NCI-H1105 (cell line): ENCODE measurements around the gene ARHGEF18.
A peak's percentile ranks its signal among the peaks of the same experiment; 100 is the strongest.

ENCODE experiments used
- DNase-seq: peaks from one replicate; lab custom pipeline; 2025; lab: John Stamatoyannopoulos, UW

Gene ARHGEF18

DNA sequence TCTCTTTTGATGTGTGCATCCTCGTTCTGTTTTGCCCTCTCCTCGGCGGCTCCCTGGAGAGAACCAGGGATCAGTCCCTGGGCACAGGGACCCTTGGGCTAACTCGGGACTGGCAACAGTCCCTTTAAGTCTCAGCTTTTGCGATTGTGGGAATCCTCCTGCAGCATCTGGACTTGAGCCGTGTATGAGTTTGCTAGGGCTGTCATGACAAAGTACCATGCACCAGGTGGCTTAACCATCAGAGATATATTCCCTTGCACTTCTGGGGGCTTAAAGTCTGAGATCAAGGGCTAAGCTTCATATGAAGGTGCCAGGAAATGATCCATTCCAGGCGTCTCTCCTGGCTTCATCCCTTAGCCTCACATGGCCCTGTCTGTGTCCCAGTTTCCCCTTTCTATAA lies 34.5 kb downstream of the ARHGEF18 start:
- no peak for DNase-seq

DNA sequence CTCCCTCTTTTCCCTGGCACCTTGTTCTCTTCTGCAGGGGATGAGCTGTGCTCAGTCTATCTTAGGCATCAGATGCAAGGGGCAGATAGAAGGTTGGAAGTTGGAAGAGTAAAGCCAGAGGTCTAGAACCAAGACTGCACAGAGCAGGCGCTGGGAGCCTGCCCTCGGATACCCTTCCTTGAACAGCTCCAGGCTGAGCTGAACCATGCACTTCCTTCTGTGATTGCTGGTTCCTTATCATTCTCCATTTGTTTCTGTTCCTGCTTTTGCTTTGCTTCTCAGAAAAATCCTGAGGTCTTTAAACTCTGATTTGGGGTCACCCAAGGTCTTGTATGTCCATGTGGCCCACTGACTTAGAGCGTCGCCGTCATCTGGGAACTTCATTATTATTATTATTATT lies 36.3 kb downstream of the ARHGEF18 start:
- no peak for DNase-seq

DNA sequence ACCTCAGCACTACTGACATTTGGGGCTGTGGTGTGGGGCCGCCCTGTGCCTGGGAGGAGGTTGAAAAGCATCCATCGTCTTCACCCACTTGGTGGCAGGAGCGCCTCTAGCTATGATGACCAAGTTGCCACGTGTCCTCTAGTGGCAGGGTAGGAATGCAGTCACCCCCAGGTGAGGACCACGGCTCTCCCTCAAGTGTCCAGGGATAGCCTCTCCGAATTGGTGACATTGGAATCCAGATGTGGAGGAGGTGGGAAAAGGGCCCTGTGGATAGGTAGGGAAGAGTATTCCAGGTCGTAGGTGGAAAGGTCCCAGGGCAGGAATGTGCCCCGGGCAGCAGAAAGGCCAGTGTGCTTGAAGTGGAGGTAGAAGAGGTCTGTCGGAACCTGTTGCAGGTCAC lies 37.6 kb downstream of the ARHGEF18 start:
- no peak for DNase-seq

DNA sequence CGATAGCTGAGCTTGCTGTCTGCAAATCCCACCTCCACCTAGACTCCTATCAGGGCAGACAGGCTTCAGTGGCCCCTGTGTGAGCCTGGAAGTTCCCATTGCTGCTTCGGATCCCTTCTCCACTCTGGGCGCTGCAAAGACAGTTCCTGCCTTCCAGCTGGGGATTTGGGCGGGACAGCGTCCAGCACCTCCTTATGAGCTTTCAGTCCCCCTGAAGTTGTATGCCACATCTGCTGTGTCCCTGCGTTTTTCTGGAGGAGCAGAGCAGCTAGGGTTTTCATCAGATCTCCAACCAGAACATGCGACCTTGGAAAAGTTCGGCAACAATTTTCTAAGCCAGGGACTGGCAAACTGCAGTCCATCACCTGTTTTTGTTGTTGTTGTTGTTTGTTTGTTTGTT lies 38.0 kb downstream of the ARHGEF18 start:
- no peak for DNase-seq

DNA sequence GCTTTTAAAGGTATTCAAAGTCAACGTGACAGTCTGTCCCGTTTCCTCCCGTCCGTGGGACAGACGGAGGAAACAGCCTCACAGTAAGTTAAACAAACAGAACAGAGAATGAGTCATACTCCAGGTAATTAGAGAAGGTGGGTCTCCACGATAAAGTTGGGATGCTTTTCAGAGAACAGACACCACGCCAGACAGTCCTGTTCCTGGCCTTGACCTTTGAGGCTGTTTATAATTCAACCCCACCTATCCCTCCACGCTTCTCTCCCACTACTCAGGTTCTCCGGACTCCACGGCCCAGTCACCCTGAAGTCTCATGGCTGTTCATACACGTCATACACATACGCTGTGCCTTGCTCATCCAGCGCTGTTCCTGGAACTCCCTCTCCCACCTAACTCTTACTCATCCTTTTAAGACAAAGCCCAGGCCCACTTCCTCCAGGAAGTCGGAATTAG lies 42.5 kb downstream of the ARHGEF18 start:
- no peak for DNase-seq

DNA sequence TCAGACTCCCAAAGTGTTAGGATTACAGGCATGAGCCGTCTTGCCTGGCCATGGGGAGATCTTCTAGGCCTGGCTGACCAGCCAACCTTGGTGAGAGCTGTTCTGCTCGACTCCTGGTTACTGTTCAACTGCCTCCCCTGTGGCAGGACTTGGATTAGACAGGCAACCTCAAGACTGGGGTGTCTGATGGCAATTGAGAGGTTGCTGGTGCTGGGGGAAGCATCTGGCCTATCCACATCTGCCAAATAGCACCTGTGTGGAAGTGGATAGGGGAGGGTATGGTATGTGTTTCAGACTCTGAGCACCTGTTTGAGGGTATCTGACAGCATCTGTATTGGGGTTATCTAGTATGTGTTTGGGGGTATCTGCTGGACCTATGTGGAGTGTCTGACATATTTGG lies 44.7 kb downstream of the ARHGEF18 start:
- no peak for DNase-seq

DNA sequence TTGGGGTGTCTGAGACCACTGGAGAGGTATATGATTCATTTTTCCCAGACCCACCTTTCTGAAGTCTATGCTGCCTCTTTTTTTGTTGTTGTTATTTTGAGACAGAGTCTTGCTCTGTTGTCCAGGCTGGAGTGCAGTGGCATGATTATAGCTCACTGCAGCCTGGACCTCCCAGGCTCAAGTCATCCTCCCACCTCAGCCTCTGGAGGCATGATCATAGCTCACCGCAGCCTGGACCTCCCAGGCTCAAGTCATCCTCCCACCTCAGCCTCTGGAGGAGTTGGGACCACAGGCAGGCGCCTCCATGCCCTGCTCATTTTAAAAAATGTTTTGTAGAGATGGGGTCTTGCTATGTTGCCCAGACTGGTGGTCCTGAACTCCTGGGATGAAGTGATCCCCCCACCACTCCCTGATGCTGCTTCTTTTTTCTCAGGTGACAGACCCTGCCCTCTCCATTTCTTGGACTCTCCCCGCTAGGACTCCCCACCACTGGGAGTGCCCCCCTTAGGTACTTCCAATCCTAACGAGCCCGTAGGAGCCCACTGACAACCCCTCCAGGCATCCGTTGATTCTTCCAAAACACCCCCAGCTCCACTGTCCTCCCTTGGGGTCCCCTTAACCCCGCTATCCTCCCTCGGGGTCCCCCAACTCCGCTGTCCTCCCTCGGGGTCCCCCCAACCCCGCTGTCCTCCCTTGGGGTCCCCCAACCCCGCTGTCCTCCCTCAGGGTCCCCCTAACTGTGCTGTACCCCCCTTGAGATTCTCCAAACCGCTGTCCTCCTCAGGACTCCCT lies 45.4 kb downstream of the ARHGEF18 start:
- DNase-seq, result no peak

DNA sequence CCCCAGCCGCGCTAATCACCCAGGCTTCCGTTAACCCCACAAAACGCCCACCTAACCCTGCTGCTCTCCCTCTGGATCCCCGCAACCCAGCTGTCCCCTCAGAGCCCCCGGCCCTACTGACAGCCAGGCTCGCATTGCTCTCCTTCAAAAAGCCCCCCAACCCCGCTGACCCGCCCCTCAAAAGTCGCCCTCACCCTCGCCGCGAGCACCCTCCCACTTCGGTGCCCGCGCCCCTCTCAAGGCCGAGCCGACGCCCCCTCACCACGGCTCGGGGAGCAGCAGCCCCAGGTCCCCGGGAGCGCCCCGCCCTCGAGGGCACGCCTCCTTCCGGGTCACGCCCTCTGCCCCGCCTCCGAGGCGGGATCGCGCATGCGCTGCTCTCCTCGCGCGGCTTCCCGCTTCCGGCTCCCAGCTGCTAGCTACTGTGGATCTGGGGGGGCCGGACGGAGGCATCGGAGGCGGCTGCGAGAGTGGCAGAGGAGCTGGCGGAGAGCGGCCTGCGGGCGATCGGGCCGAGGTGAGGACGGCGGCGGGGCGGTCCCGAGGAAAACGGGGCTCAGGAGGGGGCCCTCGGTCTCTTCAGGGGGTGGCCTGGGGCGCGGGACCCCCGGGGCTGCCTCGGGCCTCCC lies 46.1 kb downstream of the ARHGEF18 start:
- peak; percentile 83 for DNase-seq

DNA sequence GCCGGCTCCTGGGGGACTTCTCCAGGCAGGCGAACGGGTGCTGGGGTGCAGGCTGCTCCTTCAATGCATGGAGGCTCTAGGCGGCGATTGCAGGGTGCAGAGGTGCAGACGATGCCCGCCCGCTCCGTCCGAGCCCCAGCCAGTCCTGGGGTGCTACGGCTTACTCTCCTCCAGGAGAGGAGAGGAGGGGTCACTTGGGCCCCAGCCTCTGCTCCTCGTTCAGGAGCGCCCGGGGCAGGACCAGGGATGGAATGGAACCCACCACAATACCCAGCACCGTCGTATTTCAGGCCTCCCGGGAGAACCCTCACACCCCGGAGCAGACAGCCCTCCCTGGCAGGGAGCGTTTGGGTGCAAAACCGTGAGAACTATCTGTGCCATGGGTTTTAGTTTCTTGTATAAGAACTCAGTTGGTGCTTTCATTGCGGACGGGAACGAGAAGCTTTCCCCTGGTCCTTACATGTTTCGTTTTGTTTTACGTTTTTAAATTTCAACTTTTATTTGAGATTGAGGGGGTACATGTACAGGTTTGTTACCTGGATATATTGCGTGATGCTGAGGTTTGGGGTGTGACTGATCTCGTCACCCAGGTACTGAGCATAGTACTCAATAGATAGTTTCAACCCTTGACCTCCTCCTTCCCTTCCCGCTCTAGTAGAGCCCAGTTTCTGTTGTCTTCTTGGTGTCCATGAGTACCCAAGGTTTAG lies 46.8 kb downstream of the ARHGEF18 start:
- DNase-seq, result no peak

DNA sequence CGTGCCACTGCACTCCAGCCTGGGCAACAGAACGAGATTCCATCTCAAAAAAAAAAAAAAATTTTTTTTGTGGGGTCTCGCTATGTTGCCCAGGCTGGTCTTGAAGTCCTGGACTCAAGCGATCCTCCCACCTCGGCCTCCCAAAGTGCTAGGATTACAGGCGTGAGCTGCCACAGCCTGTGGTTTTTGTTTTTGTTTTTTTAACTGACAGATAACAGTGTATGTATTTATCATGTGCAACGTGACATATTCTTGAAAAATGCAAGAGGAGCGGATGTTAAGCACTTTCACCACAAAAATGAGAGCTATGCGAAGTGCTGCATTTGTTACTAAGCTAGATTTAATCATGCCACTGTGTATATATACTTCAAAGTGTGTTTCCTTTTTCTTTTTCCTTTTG lies 49.0 kb downstream of the ARHGEF18 start:
- no peak for DNase-seq
